Sigmoid colon (tissue), 4 donors: Measurements from ENCODE around the gene GNPDA1.
"Not testable (repeated sequence)": the region's sequence is repeated elsewhere in the genome, so short reads cannot be mapped to it uniquely, and the experiment has no call there.

Experiments
- POLR2A ChIP-seq, 2 donors: fragments of 450-650 bp; IDR thresholded peaks; one replicate each; pipeline ENCODE4 v1.6.1; 2016; ENCODE audit warnings: antibody characterized with exemption in 2 of 2, mild to moderate bottlenecking in 2 of 2, moderate library complexity in 2 of 2
- POLR2AphosphoS5 ChIP-seq, 4 donors: sonication (generic); formaldehyde crosslinking; IDR thresholded peaks; one replicate each; pipeline ENCODE4 v1.6.1; 2017; ENCODE audit warnings: antibody characterized with exemption in 4 of 4

DNA sequence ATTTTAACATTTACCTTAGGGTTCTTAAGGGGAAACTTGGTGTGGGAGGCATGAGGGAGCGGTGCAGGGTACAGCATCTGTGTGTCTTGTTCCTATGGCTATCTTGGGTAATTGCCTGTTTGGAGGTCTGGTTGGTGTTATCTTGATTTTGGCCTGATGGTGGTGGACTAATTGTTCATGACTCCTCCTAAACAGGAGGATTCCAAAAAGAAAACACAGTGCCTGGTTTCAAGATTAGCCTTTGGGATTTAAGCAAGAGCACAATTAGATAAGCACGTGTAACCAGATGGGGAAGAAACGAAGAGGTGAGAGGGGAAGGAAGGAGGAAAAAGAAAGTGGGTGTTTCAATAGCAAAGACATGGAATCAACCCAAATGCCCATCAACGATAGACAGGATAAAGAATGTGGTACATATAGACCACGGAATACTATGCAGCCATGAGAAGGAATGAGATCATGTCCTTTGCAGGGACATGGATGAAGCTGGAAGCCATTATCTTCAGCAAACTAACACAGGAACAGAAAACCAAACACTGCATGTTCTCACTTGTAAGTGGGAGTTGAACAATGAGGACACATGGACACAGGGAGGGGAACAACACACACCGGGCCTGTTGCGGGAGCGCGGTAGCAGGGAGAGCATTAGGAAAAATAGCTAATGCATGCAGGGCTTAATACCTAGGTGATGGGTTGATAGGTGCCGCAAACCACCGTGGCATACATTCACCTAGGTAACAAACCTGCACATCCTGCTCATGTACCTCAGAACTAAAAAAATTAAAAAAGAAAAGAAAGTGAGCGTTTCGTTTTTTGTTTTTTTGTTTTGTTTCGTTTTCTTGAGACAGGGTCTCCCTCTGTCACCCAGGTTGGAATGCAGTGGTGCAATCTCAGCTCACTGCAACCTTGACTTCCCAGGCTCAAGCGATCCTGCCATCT is 21.1 kb upstream of the GNPDA1 start:
- TF ChIP-seq POLR2A, POLR2AphosphoS5 (IDR thresholded peaks at IDR 0.05): not testable (repeated sequence)
